ENCODE measurements around the gene DNASE1.

The DNASE1 gene

GRCh38 chr16:3654249-3654991 is at the start of gene DNASE1:
TSS of gene DNASE1 (plus strand) at chr16:3654691. CDS start at chr16:3655374, 683 bp downstream.
- Histone ChIP-seq H3K4me2 (ENCODE audit: low read length) (no peak within 1 kb of the TSS), H3K27me3 (ENCODE audit: low read depth, low read length) (no peaks in the 10 kb centered on the region), H3K36me3 (replicated peaks; ENCODE audit: low read depth, low read length) (peaks cover 37% of the 10 kb centered on the region), H4K20me1 (ENCODE audit: insufficient read depth, low read length) (0 out of 2 replicates have a peak, but pooled peaks cover 3% of the 10 kb centered on the region), H3K4me1 (ENCODE audit: low read length) (no peaks in the 10 kb centered on the region), H3K27ac (ENCODE audit: low read length) (no peak within 1 kb of the TSS), H2AFZ (ENCODE audit: low read depth, low read length) (no peak within 1 kb of the TSS), H3K9ac (ENCODE audit: low read length) (no peak within 1 kb of the TSS), H3K9me3 (ENCODE audit: insufficient read depth, low read length) (no peaks in the 10 kb centered on the region), H3K4me3 (ENCODE audit: low read length) (no peak within 1 kb of the TSS), H3K79me2 (ENCODE audit: low read length) (no peaks in the 10 kb centered on the region)
- TF ChIP-seq CTCF (IDR thresholded peaks at IDR 0.05; ENCODE audit: low read depth, low read length) (peak; percentile 64), EZH2phosphoT487 (IDR thresholded peaks at IDR 0.05; ENCODE audit: low read depth) (no peak)

GRCh38 chr16:3606441-3606840 is 48.0 kb upstream of the DNASE1 start:
- Histone ChIP-seq H3K27ac (ENCODE audit: low read length) (no peak overlapping the region), H3K36me3 (replicated peaks; ENCODE audit: low read depth, low read length) (peaks cover 3% of the 10 kb centered on the region), H2AFZ (ENCODE audit: low read depth, low read length) (no peak overlapping the region), H3K79me2 (ENCODE audit: low read length) (no peaks in the 10 kb centered on the region), H3K9ac (ENCODE audit: low read length) (no peak overlapping the region), H3K4me3 (ENCODE audit: low read length) (no peak overlapping the region), H3K9me3 (ENCODE audit: insufficient read depth, low read length) (no peaks in the 10 kb centered on the region), H3K4me2 (ENCODE audit: low read length) (no peak overlapping the region), H3K4me1 (ENCODE audit: low read length) (peaks cover 6% of the 10 kb centered on the region), H3K27me3 (ENCODE audit: low read depth, low read length) (no peaks in the 10 kb centered on the region), H4K20me1 (ENCODE audit: insufficient read depth, low read length) (no peaks in the 10 kb centered on the region)
- no peak for TF ChIP-seq EZH2phosphoT487 (IDR thresholded peaks at IDR 0.05; ENCODE audit: low read depth)
- no peak for TF ChIP-seq CTCF (IDR thresholded peaks at IDR 0.05; ENCODE audit: low read depth, low read length)

DNA sequence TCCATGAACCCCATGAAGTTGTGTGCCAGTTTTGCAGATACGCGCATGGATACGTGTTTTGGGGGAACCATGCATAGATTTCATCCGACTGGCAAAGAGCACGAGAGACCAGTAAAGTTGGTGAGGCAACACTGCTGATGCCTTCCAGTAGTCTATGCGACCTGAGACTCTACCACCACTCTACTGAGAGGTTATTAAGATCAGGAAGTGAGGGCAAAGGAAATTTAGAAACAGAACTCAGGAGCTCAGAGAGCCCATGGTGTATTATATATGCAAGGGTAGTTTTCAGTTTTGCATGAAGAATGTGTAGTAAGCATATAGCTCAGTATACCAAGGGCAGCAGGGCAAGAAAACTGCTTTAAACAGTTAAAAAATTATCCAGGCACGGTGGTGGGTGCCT is 47.3 kb upstream of the DNASE1 start:
- H3K4me1 ChIP-seq (ENCODE audit: low read length) = peaks cover 6% of the 10 kb centered on the region
- H3K9me3 ChIP-seq (ENCODE audit: insufficient read depth, low read length) = no peaks in the 10 kb centered on the region
- H3K4me3 ChIP-seq (ENCODE audit: low read length) = no peak overlapping the region
- H2AFZ ChIP-seq (ENCODE audit: low read depth, low read length) = no peak overlapping the region
- H3K9ac ChIP-seq (ENCODE audit: low read length) = no peak overlapping the region
- no peak overlapping the region for H3K4me2 ChIP-seq (ENCODE audit: low read length)
- no peak for TF ChIP-seq EZH2phosphoT487 (IDR thresholded peaks at IDR 0.05; ENCODE audit: low read depth)
- no peak for TF ChIP-seq CTCF (IDR thresholded peaks at IDR 0.05; ENCODE audit: low read depth, low read length)
- no peak overlapping the region for H3K27ac ChIP-seq (ENCODE audit: low read length)
- H4K20me1 ChIP-seq (ENCODE audit: insufficient read depth, low read length) = no peaks in the 10 kb centered on the region
- peaks cover 6% of the 10 kb centered on the region for H3K79me2 ChIP-seq (ENCODE audit: low read length)
- H3K36me3 ChIP-seq (replicated peaks; ENCODE audit: low read depth, low read length) = no peaks in the 10 kb centered on the region
- no peaks in the 10 kb centered on the region for H3K27me3 ChIP-seq (ENCODE audit: low read depth, low read length)

- Histone ChIP-seq H3K9me3 (ENCODE audit: insufficient read depth, low read length) (no peaks in the 10 kb centered on the region), H3K9ac (ENCODE audit: low read length) (no peak overlapping the region), H3K4me1 (ENCODE audit: low read length) (peaks cover 8% of the 10 kb centered on the region), H3K27ac (ENCODE audit: low read length) (no peak overlapping the region), H3K4me2 (ENCODE audit: low read length) (no peak overlapping the region), H3K36me3 (replicated peaks; ENCODE audit: low read depth, low read length) (no peaks in the 10 kb centered on the region), H3K4me3 (ENCODE audit: low read length) (no peak overlapping the region), H2AFZ (ENCODE audit: low read depth, low read length) (no peak overlapping the region), H4K20me1 (ENCODE audit: insufficient read depth, low read length) (no peaks in the 10 kb centered on the region), H3K27me3 (ENCODE audit: low read depth, low read length) (no peaks in the 10 kb centered on the region), H3K79me2 (ENCODE audit: low read length) (peaks cover 11% of the 10 kb centered on the region)
- TF ChIP-seq CTCF (IDR thresholded peaks at IDR 0.05; ENCODE audit: low read depth, low read length) = no peak
- TF ChIP-seq EZH2phosphoT487 (IDR thresholded peaks at IDR 0.05; ENCODE audit: low read depth) = no peak
Observed at GRCh38 chr16:3607634-3608033, 46.9 kb upstream of the DNASE1 start.
